ENCODE measurements around the gene GNAZ.

Gene GNAZ

DNA sequence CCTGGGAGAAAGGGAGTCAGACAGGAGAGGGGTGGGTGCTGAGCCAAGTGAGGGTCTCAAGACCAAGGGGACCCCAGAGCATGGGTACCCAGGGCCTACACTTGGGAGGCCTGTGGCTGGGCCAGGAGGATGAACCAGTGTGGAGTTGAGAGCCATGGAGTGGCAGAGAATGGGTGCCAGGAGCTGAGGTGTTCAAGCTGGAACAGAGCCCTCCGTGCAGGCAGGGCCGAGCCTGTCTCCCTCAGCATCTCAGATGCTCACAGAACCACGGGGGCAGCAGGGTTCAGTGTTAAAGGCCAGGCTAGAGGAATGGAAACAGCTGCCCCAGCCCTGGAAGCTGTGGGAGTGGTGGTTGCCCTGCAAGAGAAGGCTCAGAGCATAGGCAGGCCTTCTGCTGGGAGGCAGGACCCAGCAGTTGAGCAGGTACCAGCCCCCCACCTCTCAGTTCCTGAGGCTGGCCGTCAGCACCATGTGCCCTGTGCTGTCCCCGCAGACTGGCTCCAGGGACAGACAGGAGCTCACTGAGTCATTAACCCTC lies 39.2 kb downstream of the GNAZ start:
- no peak for DNase-seq

DNA sequence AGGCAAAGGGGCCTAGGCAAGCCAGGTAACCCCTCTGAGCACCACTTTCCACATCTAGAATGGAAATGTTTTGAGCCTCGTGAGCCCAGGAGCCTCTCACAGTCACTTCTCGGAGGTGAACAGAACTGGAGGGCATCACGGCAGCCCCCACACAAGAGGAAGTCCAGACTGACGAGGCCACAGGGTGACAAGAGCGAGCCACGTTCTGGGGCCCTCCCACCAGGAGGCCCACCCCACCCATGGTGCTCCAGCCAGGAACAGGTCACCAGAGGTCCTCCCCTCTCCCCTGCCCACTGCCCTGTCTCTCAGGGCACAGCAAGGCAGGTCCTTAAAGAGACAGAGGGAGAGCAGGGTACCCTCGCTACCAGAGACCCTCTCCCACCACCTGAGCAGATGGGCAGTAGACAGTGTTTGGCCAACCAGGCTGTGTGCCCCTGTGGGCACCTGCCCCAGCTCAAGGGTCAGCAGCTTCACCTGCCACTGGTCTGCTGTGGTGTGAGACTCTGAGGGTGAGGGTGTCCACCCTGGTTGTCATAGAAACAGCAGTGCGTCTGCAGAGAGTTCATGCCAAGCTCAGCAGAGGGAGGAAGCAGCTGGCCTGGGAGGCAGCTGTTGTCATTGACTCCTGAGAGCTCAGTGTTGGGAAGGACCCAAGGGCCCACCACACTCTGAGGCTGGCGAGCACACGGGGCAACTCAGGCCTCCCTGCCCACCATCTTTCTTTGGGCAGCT lies 40.0 kb downstream of the GNAZ start:
- DNase-seq: no peak

DNA sequence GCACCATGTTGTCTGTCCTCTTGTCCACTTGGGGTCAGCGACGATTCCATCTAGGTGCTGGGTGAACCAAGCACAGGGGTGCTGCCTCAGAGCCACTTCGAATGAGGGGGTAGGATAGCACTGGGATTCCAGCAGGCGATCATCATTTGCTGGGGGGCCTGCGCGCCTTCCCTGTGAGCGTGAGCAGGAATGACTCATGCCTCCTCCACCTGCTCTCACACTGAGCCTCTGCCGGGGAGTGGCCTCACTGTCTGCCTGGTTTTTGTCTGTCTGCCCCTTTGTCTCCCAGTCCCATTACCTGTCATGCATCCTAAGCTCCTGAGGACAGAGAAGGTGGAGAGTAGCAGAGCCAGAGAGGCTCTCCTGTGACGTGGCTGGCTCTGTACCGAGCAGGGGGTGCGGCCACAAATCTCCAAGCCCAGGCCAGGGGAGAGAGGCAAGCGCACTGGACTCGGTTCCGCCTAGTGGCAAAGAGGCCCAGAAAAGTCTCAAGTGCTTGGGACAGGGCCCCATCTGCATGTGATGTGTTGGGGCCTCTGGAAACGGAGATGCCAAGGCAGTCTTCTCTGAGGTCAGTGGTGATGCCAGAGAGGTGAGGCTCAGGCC lies 40.7 kb downstream of the GNAZ start:
- DNase-seq: no peak

DNA sequence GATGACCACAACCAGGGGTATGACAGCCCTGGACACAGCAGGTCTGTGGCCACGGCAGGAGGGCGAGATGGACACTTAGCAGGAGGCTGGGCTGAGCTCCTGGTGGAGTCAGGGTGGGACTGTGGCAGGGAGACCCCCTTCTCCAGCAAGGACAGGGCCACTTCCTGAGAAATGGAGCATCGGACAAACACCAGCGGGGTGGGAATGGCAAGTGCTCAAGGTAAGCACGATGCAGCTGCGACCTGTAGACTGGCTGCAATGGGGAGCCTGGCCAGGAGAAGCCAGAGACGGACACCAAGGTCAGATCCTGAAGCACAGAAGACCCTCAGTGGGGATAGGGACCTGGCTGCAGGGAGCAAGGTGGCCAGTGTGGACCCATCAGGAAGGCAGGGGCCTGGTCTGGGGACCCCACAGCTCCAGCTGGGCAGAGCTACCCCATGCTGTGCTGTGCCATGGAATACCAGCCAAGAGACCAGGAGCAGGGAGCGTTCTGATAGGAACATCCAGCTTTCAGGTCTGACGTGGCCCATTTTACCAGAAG lies 42.2 kb downstream of the GNAZ start:
- no peak for DNase-seq

DNA sequence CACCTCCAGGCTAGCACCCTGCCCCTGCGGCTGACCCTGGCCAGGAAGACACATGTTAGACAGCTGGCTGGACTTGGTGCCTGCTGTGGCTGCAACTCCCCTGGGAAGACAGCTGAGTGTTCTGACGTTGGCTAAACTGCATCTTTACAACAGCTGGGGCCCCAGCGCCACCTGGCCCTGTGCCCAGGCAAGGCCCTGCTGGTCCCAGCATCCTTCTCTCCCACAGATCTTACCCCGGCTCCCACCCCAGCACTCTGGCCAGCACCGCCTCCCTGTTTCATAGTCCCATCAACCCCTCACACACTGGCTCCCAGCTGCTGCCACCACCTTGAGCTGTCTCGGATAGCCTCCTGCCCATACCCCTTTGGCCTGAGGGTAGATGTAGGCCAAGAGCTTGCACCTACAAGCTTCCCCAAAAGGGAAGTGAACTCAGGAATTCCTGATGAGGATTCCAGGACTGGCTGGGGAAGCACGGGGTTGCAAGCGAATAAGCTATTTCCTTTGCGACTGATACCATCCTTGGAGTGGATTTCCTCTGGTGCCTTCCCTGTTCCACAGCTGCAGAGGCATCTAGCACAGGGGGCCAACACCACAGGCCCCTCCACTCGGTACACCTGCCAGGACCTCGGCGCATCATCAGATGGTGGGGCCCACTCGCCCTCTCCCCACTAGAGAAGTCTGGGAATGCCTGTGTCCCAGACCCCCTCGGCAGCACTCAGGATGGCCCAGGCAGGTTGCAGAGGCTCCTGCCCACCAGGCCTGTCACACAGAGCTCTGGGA lies 42.9 kb downstream of the GNAZ start:
- no peak for DNase-seq

DNA sequence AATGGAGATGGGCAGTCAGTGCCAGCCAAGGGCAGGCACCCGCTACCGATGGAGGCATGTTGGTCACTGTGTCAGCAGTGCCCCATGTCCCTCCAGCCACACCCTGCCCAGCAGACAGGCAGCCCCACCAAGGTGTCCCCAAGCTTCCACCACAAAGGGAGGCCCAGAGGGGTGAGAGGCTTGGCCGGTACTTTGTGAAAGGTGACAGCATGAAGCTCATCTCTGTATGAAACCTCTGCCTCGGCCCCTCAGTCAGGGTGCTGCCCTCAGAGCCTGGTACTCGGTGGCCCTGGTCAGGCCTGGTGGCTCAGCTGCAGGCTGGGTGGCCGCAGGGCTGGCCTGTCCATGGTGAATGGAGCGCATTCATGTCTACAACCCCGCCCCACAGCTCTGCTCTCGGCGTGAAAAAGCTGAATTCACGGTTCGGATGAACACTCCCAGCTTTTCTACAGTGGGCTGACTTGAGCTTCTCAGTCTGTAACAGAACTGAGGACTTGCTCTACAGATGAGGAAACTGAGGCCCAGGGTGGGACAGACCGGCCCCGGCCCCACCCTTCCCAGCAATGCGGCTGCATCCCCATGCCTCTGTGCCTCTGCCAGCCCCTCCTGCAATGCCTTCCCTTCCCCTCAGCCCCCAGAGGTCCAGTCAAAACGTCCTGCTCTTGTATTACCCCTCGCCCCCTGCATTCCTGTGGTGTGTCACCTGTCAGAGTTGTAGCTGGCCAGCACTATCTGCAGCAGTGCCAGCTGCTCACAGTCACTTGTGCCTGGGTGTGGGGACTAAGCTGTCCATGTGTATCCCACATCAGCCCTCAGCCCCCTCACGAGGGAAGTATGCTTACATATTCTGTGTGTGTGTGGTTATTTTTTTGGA lies 43.8 kb downstream of the GNAZ start:
- DNase-seq: no peak

DNA sequence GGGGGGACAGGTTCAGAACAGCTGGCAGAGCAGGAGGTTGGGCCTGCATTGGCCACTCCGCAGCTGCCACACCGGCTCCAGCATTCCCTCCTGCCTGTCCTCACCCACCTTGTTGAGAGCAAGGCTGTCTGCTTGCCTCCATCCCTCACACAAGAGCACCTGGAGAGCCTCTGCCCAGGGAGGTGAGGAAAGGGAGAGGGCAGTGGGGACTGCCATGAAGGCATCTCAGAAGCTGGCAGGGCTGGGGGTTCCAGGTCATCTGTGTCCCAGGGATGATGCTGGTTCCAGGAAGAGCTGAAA lies 44.4 kb downstream of the GNAZ start:
- DNase-seq: no peak

DNA sequence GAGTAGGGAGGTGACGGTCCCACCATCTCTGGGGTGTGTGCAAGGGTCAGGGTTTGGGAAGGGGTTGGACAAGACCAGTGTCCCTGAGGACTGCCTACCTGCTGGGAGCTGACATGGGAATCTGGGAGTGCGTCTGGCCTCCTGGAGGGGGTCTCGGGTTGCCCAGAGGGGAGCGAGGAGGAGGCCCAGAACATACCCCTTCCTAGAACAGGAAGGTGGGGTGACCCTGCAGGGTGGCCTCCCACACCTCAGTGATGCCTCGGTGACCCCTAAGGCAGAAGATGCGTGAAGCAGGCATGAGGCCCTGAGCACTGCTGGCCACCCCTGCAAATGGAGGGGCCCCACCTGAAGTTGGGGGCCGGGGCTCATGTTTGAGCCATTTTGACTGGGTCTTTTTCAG lies 45.0 kb downstream of the GNAZ start:
- DNase-seq: no peak

DNA sequence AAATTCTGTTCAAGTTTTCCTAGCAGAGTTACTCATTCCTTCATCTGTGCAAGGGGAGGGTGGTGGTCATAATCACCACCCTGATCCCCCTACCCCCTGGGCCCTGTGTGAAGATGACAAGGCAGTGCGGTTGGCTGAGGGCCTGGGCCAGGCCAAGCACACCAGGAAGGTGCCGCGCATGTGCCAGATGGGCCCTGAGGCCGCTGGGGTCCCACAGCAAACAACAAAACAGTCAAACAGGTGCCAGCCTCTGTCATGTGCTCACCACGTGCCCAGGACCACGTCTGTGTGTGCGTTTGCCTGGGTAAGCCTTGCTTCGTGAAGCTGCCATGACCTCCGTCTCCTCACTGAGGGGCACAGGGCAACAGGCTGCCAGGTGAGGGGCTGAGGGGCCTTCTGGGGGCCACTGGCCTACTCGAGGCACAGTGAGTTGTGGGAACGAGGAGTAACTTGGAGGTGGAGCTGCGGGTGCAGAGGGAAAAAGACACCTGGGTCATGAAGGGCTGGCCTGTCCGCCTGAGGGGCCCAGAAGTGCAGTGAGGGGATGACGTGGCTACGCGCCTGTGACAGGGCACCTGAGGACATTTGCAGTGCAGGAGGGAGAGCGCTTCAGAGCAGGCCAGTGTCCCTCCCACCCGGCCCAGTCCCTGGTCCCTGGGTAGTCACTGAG lies 45.6 kb downstream of the GNAZ start:
- no peak for DNase-seq

DNA sequence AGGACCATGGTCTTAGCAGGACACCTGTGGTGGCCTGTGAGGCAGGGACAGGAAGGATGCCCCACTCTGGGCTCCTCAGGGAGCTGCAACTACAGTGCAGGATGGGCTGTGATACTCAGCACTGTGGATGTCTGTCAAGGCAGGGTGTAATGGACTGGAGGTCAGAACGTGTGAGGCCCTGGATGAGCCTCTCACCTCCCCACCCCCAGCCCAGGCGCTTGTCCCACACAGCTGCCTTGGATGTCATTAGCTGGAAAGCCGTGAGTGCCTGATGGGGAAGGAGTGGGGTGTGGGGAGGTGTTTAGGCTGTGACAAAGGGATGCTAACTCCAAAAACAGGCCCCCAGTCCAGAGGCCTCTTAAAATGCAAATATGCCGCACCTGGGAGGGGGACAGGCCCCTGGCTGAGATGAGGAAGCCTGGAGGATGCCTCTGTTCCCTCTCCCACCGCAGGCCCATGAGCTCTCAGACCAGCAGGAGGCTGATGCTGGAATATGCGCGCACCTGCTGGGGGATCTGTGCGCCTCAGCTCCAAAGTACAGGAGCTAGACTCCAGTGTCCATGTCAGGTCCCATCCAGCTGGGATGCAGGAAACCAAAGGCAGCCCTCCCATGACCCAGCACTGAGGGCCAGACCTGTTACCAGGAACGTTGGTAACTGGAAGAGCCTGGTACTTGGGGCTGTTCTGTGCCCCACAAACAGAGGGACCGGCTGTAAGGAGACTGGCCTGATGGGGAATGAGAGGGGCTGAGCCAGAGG lies 46.4 kb downstream of the GNAZ start:
- DNase-seq: no peak

DNA sequence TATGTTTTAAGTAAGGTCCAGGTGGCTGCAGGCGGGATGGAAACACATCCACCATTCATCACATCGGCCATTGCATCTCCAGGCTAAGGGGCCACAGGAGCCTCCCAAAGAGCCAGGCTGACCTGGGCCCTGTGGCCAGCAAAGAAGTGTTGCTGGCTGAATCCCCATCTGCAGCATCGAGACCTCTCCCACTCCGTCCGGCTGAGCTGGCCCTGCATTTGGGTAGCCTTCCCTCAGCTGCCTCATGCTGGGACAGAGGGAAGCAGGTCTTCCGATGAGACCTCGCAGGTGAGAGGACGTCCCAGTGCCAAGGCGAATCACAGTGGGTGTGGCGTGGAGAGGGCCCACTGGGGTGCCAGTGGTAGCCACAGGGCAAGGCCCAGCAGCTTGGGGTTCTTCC lies 47.0 kb downstream of the GNAZ start:
- DNase-seq: no peak

DNA sequence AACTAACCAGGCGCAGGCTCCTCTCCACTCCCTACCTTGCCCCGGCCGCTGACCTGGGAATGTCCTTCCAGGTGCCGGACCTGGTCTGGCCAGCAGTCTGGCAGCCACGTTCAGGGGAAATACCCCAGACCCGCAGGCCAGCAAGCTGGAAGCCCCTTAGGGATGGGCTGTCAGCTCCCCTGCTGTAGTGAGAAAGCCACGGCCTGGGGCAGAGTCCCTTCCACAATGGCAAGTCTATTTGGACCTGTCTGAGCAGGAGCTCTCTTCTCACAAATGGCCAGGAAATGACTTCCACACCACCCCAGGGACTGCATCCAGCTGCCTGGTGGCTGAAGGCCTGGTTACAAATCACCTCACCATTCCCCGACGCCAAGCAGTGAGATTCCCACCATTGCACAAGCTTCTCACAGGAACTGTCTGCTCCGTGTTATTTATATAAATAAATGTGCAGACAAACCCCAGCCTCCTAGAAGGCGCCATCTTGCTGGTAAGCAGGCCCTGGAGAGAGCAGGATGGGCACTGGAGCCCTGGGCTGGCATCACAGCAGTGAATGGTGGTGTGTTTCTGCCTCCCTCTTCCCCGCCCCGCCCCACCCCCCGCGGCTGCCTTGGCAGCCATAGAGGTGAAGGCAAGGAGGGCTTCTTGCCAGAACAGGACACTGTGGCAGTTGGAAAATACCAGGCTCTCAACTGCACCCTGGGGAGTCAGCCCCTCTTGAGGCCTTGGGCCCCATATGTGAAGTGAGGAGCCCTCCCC lies 47.8 kb downstream of the GNAZ start:
- DNase-seq: no peak

DNA sequence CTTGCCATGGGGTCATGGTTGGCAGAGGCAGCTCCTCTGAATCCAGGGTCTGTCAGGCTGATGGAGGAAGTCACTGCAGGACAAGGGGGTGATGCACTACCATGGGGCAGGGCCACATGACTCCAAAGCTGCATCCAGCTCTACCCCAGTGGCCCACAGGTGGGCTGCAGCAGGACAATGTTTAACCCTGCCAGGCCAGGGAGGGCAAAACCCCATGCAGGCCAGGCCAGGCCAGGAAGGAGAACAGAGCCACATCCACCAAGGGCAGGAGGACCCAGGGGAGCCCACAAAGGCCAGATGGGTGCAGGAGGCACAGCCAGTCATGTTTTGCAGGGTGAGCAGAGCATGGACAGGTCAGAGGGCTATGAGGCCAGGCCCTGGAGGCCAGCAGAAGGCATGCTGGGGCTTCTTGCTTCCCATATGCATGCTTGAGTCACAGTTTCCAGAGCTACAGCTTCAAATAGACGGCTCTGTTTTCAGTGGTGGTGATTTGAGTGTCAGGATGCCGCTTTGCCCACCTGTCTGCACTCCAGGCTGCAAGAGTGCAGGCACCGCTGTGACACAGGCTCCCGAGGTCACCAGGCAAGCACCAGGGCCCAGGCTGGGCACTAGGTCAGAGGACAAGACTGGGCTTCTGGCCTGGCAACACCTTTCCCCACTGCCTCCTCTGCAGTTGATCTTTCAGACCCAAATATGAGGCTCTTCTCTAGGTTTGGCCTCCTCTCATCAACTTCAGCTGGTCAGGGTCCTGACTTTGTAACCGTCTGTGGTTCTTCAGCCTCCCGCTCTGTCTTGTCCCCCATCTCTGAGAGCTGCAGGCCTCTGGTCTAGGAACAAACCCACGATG lies 48.6 kb downstream of the GNAZ start:
- DNase-seq: no peak

DNA sequence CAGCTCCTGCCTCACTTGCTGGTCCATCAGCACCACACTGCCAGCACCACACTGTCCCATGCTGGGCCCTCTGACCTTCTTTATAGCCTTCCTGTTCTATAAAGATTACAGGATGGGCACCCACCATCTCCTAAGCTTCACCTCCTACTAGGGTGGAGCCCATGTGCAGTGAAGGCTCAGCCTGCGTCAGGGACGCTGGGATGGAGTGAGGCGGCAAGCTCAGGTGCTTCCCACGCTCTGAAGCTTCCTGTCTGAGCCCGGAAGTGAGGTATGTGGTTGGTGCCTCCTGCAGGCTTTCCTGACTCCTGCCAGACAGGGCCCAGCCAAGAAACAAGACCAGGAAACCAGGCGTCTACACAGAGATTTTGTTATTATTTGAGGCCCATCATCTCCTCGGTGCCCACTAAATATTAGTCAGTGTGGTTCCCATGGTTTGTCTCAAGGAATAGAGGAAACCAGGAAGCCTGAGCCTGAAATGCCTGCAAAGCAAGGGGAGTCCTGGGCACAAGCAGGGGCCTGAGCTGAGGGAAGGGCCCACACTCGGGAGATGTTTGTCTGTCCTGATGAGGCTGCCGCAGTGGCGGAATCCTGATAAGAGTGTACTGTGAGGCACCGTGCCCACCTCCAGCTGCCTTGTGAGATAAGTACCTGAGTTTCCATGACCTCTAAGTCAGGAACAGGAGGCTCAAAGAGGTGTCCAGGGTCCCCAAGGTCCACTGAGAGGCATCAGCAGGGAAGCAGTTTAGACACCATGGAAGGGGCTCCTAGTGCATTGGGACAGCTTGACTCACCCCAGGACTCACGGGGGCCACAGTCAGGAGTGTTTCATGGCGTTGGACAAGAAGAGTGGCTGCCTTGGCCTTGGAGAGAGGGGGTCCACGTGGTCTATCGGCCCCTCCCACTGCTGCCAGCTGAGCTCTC lies 49.4 kb downstream of the GNAZ start:
- DNase-seq: no peak

DNA sequence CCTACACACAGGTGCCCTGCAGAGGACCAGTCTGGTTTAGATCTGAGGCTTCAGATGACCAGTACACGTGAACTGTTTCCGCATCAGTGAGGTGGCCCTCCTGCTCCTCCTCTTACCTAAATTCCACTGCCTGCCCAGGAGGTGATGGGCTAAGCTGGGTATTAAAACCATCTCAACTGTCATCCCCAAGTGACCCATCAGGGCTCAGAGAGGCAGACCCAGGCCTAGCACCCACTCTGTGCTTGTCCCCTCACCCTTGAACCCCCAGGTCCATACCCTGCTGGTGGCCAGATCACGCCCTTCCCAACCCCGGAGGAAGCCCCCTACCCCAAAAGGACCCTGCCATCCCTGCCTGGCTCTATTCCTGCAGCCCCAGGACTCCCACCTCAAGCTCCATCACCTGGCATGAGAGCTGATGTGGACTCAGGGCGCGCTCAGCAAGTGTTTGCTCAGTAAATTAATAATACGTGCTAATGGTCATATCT lies 50.1 kb downstream of the GNAZ start:
- no peak for DNase-seq

DNA sequence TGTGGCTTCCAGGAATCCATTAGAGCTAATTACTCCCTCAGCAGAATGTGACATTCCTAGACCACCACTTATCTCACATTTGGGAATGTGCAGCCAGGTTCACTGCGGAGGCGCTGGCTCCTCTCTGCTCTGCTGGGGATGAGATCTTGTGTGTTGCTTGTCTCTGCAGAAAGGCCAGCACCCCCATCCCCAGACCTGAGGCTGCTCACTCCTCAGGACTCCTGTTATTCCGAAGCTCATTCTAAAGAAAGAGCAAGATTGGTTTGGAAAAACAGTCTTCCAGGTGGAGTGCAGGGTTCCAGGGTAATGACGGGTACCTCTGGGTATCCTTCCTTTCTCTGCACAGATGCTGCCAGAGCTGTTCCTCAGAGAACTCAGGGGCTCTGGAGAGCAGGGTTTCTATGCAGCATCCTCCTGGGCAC lies 50.7 kb downstream of the GNAZ start:
- DNase-seq: no peak

DNA sequence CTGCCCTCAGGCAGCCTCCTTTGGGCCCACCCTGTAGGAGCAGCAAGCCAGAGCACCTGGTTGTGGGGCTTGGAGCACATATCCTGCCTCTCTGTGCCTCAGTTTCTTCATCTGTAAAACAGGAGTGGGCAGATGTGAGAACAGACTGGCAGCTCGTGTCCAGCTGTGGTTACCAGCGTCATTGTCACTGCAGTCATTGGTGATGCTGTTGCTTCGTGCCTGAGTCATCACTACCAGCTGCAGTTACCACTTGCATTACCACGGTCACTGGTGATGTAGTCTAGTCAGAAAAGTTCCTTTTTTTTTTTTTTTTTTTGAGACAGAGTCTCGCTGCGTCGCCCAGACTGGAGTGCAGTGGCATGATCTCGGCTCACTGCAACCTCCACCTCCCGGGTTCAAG lies 51.1 kb downstream of the GNAZ start:
- no peak for DNase-seq

DNA sequence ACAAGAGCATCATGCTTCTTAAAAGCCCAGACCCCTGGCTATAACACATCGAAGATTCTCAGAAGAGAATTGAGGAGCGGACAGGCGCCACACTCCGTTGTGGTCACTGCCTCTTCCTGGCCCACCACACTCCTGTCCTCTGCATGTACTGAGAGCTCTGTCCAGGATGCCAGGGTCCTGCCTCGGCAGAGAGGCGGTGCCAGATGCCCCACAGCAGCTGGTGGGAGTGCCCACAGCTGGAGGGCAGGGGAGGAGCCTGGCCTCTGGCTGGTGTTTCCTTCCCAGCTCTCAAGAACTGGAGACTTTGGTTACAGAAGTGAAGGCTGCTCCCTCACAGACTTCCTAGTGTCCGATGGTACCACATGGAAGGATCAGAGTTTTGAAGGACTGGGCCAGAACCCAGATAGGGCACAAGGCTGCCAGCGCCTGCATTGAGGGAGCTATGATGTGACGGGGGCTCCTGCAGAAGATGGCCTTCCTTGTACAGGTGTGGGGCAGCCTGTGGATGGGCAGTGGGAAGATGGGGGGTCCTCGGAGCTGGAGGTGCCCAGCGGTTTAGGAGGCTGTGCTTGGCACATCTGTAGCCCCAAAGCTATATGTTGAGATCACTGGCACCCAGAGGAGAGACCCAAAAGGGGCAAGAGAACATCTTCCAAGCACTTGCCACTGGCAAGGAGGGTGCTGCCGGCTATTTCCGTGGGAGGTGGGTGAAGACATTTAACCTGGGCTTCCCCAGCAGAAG lies 52.1 kb downstream of the GNAZ start:
- no peak for DNase-seq
